ENCODE measurements around the gene EPB42. TPM values are rescaled to one million over a fixed set of nuclear protein-coding genes. Genes with fewer than 3 reads are reported as not detected.
A peak's percentile ranks its signal among the peaks of the same experiment; 100 is the strongest.

EPB42 gene
- total RNA-seq, 1 experiment from 2014 or later = not detected

DNA sequence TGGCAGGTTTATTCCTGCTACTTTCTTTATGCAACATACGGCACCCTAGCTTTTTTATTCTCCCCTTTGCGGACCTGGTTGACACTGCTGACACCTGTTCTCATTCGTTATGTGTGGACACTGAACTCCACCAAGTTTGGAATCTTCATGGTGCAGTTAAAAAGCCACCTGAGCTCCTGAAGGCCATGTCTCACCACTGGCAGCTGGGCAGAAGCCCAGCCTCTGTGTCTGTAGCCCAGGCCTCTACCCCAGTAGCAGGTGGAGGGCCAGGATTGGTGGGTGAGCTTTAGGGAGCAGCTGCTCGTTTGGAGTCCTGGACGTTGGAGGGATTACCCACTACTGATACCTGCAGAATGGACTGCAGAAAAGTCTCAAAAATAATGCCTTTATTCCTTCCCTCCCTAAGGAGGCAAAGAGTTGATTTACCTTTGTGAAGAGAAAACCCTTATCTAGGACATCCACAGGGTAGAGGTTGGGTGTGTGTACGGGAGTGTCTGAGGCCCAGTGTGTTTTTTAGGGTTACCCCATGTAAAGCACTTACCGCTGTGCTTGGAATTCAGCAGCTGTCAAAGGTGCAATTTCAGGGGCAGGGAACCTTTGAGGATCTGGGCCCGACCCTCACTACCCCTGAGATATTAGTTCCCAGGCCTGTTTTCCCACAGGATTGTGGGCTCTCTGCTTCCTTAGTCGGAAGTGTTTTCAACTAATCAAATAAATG lies 36.3 kb downstream of the EPB42 start:
- intact Hi-C loops (cut with micrococcal nuclease) = loop anchor here (5.0 kb wide), 2 partner anchors 52 to 98 kb away; partner anchors contain the start of gene TMEM62
- TF ChIP-seq, protein P1, sequence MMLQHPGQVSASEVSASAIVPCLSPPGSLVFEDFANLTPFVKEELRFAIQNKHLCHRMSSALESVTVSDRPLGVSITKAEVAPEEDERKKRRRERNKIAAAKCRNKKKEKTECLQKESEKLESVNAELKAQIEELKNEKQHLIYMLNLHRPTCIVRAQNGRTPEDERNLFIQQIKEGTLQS (IDR thresholded peaks at IDR 0.05) = no peak
- TF ChIP-seq POLR2AphosphoS5 (IDR thresholded peaks at IDR 0.05; ENCODE audit: low read depth, low read length) = no peak
- no peak for TF ChIP-seq EZH2phosphoT487 (IDR thresholded peaks at IDR 0.05; ENCODE audit: borderline replicate concordance)
- no peak for TF ChIP-seq RAD21 (IDR thresholded peaks at IDR 0.05; ENCODE audit: low read depth)
- no peak for TF ChIP-seq EZH2 (IDR thresholded peaks at IDR 0.05)
- TF ChIP-seq ELF1 (IDR thresholded peaks at IDR 0.05; ENCODE audit: borderline replicate concordance, low read depth) = no peak
- TF ChIP-seq JUND (IDR thresholded peaks at IDR 0.05) = no peak
- TF ChIP-seq, protein P2, sequence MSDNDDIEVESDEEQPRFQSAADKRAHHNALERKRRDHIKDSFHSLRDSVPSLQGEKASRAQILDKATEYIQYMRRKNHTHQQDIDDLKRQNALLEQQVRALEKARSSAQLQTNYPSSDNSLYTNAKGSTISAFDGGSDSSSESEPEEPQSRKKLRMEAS (IDR thresholded peaks at IDR 0.05) = no peak
- no peak for TF ChIP-seq CBX3 (IDR thresholded peaks at IDR 0.05; ENCODE audit: low read depth)
- no peak for TF ChIP-seq CEBPB (IDR thresholded peaks at IDR 0.05; ENCODE audit: low read depth)
- TF ChIP-seq POLR2A (IDR thresholded peaks at IDR 0.05; ENCODE audit: borderline replicate concordance, extremely low read depth, insufficient read depth, insufficient read length) = no peak
- TF ChIP-seq, protein P3, sequence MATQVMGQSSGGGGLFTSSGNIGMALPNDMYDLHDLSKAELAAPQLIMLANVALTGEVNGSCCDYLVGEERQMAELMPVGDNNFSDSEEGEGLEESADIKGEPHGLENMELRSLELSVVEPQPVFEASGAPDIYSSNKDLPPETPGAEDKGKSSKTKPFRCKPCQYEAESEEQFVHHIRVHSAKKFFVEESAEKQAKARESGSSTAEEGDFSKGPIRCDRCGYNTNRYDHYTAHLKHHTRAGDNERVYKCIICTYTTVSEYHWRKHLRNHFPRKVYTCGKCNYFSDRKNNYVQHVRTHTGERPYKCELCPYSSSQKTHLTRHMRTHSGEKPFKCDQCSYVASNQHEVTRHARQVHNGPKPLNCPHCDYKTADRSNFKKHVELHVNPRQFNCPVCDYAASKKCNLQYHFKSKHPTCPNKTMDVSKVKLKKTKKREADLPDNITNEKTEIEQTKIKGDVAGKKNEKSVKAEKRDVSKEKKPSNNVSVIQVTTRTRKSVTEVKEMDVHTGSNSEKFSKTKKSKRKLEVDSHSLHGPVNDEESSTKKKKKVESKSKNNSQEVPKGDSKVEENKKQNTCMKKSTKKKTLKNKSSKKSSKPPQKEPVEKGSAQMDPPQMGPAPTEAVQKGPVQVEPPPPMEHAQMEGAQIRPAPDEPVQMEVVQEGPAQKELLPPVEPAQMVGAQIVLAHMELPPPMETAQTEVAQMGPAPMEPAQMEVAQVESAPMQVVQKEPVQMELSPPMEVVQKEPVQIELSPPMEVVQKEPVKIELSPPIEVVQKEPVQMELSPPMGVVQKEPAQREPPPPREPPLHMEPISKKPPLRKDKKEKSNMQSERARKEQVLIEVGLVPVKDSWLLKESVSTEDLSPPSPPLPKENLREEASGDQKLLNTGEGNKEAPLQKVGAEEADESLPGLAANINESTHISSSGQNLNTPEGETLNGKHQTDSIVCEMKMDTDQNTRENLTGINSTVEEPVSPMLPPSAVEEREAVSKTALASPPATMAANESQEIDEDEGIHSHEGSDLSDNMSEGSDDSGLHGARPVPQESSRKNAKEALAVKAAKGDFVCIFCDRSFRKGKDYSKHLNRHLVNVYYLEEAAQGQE (IDR thresholded peaks at IDR 0.05; ENCODE audit: low read depth) = no peak
- TF ChIP-seq, protein P4, sequence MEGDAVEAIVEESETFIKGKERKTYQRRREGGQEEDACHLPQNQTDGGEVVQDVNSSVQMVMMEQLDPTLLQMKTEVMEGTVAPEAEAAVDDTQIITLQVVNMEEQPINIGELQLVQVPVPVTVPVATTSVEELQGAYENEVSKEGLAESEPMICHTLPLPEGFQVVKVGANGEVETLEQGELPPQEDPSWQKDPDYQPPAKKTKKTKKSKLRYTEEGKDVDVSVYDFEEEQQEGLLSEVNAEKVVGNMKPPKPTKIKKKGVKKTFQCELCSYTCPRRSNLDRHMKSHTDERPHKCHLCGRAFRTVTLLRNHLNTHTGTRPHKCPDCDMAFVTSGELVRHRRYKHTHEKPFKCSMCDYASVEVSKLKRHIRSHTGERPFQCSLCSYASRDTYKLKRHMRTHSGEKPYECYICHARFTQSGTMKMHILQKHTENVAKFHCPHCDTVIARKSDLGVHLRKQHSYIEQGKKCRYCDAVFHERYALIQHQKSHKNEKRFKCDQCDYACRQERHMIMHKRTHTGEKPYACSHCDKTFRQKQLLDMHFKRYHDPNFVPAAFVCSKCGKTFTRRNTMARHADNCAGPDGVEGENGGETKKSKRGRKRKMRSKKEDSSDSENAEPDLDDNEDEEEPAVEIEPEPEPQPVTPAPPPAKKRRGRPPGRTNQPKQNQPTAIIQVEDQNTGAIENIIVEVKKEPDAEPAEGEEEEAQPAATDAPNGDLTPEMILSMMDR (IDR thresholded peaks at IDR 0.05 in 2 of 3, conservative IDR thresholded peaks at IDR 0.05 in 1 of 3; ENCODE audit: borderline replicate concordance in 1 of 3, insufficient read depth in 1 of 3, low read depth in 2 of 3, low read length in 2 of 3) = no peak
- TF ChIP-seq, protein P5, sequence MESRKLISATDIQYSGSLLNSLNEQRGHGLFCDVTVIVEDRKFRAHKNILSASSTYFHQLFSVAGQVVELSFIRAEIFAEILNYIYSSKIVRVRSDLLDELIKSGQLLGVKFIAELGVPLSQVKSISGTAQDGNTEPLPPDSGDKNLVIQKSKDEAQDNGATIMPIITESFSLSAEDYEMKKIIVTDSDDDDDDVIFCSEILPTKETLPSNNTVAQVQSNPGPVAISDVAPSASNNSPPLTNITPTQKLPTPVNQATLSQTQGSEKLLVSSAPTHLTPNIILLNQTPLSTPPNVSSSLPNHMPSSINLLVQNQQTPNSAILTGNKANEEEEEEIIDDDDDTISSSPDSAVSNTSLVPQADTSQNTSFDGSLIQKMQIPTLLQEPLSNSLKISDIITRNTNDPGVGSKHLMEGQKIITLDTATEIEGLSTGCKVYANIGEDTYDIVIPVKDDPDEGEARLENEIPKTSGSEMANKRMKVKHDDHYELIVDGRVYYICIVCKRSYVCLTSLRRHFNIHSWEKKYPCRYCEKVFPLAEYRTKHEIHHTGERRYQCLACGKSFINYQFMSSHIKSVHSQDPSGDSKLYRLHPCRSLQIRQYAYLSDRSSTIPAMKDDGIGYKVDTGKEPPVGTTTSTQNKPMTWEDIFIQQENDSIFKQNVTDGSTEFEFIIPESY (IDR thresholded peaks at IDR 0.05; ENCODE audit: extremely low read depth, insufficient replicate concordance, low read length) = no peak
- no peak for TF ChIP-seq SIN3A (IDR thresholded peaks at IDR 0.05; ENCODE audit: low read depth)
- TF ChIP-seq FOSL1 (IDR thresholded peaks at IDR 0.05; ENCODE audit: low read depth) = no peak
- TF ChIP-seq YY1 (IDR thresholded peaks at IDR 0.05; ENCODE audit: extremely low read depth, insufficient replicate concordance, low read depth, low read length) = no peak
- no peak for TF ChIP-seq SRF (IDR thresholded peaks at IDR 0.05; ENCODE audit: low read depth)
- no peak for TF ChIP-seq EGR1 (IDR thresholded peaks at IDR 0.05; ENCODE audit: low read depth)
- no peak for TF ChIP-seq ZFX (IDR thresholded peaks at IDR 0.05)
- POLR2A ChIA-PET = no interaction called here
- Histone ChIP-seq H3K4me3 (replicated peaks in 1 of 2; ENCODE audit: low read depth in 1 of 2, low read length in 2 of 2) (peak overlapping the region; percentile 75 to 82; a peak in 3 of 4 replicates), H3K9me2 (ENCODE audit: insufficient read depth) (no peaks in the 10 kb centered on the region), H3K4me1 (ENCODE audit: control insufficient read depth in 1 of 2, insufficient read depth in 2 of 2, low read length in 2 of 2) (peaks cover 10 to 19% of the 10 kb centered on the region in 2 experiments), H3K9me3 (ENCODE audit: control insufficient read depth in 1 of 2, insufficient read depth in 1 of 2, low read depth in 1 of 2, low read length in 2 of 2) (no peaks in the 10 kb centered on the region), H3K27ac (ENCODE audit: low read depth, low read length) (peak overlapping the region; percentile 21; the same call in 1 of the 2 replicates), H4K20me1 (ENCODE audit: insufficient read depth) (no peaks in the 10 kb centered on the region), H3K36me3 (ENCODE audit: control insufficient read depth in 1 of 2, insufficient read depth in 2 of 2, low read length in 2 of 2) (peaks cover 0 to 3% of the 10 kb centered on the region in 2 experiments; a peak in 2 of 4 replicates), H2AFZ (ENCODE audit: low read depth, low read length, poor library complexity, severe bottlenecking) (no peak overlapping the region), H3K9ac (ENCODE audit: low read length) (0 out of 2 replicates have a peak overlapping the region, but pooled peaks have one; percentile 68), H3K79me2 (ENCODE audit: insufficient read depth, low read length) (no peaks in the 10 kb centered on the region; the same call in 1 of the 2 replicates), H3K4me2 (ENCODE audit: low read length) (peak overlapping the region; percentile 92), H3K27me3 (ENCODE audit: insufficient read depth, low read length) (no peaks in the 10 kb centered on the region)
- RAD21 ChIA-PET (ENCODE audit: low non-redundant PET in 1 of 2, low total read pairs in 2 of 2, uncharacterized antibody in 2 of 2, unreplicated experiment in 2 of 2) = no interaction called here
- BruUV-seq (replicated peaks) = no TSS peak
- DNase-seq (ENCODE audit: low read depth, low spot score) = no peak
- no peak for ATAC-seq
- CTCF ChIA-PET = interaction anchor here (1.3 to 2.1 kb wide), 2 partner anchors 20 kb away, joined by 4 to 14 read pairs; no protein-coding TSS in a partner anchor

Measured in HCT116 (cell line).